ENCODE data around the gene COPZ1. TPM values are rescaled to one million over a fixed set of nuclear protein-coding genes. Genes with fewer than 3 reads are reported as not detected.

Gene COPZ1
- total RNA-seq (2022; extraction: Qiagen RNA extraction), result 202 to 296 TPM (median 223 TPM) in 5 replicates

GRCh38 chr12:54324617-54325441, at the start of gene COPZ1:
COPZ1 (plus strand) TSS chr12:54325131; CDS start chr12:54325164, 33 bp downstream.

GRCh38 chr12:54279632-54280467, 45.1 kb upstream of the COPZ1 start, which contains the start of gene CBX5:
CBX5 (minus strand) TSS chr12:54280122; CDS start chr12:54257650, 22,472 bp downstream.

GRCh38 chr12:54280468-54281260, 44.3 kb upstream of the COPZ1 start, which contains the start of gene HNRNPA1:
HNRNPA1 (plus strand) TSS chr12:54280726; CDS start chr12:54280808, 82 bp downstream.

GRCh38 chr12:54300732-54301427, 24.1 kb upstream of the COPZ1 start, which contains the start of gene NFE2:
NFE2 (minus strand) TSS chr12:54301015; CDS start chr12:54295248, 5,767 bp downstream.

GRCh38 chr12:54364413-54364812, 39.5 kb downstream of the COPZ1 start, which contains the start of gene GPR84:
GPR84 (minus strand) TSS chr12:54364486; CDS start chr12:54363851, 635 bp downstream.

GRCh38 chr12:54384591-54385041, 59.7 kb downstream of the COPZ1 start, which contains the start of gene ZNF385A:
ZNF385A (minus strand) TSS chr12:54384733; CDS start chr12:54384514, 219 bp downstream.

Other genes with a start within 250 kb of the COPZ1 start
- gene SMUG1, start 136.1 kb upstream of the COPZ1 start, total RNA-seq (2022; extraction: Qiagen RNA extraction), result 29.9 to 35.4 TPM (median 30.3 TPM) in 5 replicates
- gene CBX5, start 45.0 kb upstream of the COPZ1 start, total RNA-seq (2022; extraction: Qiagen RNA extraction), result 21.4 to 26.6 TPM (median 23.3 TPM) in 5 replicates
- gene HNRNPA1, start 44.4 kb upstream of the COPZ1 start, total RNA-seq (2022; extraction: Qiagen RNA extraction), result 1,506 to 2,471 TPM (median 1,550 TPM) in 5 replicates
- 0.07 TPM in 1 of 5 replicates, not detected in the others for gene NFE2, start 24.1 kb upstream of the COPZ1 start, total RNA-seq (2022; extraction: Qiagen RNA extraction)
- 0.09 to 0.15 TPM in 2 of 5 replicates, not detected in the others for gene GPR84, start 39.4 kb downstream of the COPZ1 start, total RNA-seq (2022; extraction: Qiagen RNA extraction)
- gene ZNF385A, start 59.6 kb downstream of the COPZ1 start, total RNA-seq (2022; extraction: Qiagen RNA extraction), result 14.6 to 21.4 TPM (median 21.1 TPM) in 5 replicates
- 196 to 304 TPM (median 265 TPM) in 5 replicates for gene ITGA5, start 94.1 kb downstream of the COPZ1 start, total RNA-seq (2022; extraction: Qiagen RNA extraction)
- not detected in 5 replicates for gene GTSF1, start 148.5 kb downstream of the COPZ1 start, total RNA-seq (2022; extraction: Qiagen RNA extraction)
- not detected in 5 replicates for gene NCKAP1L, start 172.6 kb downstream of the COPZ1 start, total RNA-seq (2022; extraction: Qiagen RNA extraction)
- gene PDE1B, start 224.5 kb downstream of the COPZ1 start, total RNA-seq (2022; extraction: Qiagen RNA extraction), result 0.06 TPM in 1 of 5 replicates, not detected in the others